Lower leg skin (tissue), 3 donors: Measurements from ENCODE around the gene MPRIP.

Experiments used
- CTCF ChIP-seq, 3 donors: fragments of 450-650 bp; IDR thresholded peaks; one replicate each; pipeline ENCODE4 v1.5.1; 2016; ENCODE audit warnings: antibody characterized with exemption in 3 of 3, mild to moderate bottlenecking in 3 of 3, moderate library complexity in 2 of 3
- POLR2A ChIP-seq, 2 donors: fragments of 450-650 bp; IDR thresholded peaks; one replicate each; pipeline ENCODE4 v1.6.1; 2016 to 2017; ENCODE audit warnings: antibody characterized with exemption in 2 of 2, mild to moderate bottlenecking in 1 of 2, moderate library complexity in 1 of 2

- TF ChIP-seq CTCF (IDR thresholded peaks at IDR 0.05): no peak
- TF ChIP-seq POLR2A (IDR thresholded peaks at IDR 0.05): no peak
These were observed 200.0 kb downstream of the MPRIP start for GRCh38 chr17:17242246-17242645.
